HG02870 (cell line): ENCODE measurements around the gene ELL2.

Source experiments
- ATAC-seq: cut with Tn5 transposase; IDR thresholded peaks from one replicate; pipeline ENCODE4 v1.9.1; 2021; ENCODE audit warnings: mild to moderate bottlenecking, moderate library complexity; ENCODE audit not compliant: unreplicated experiment

Gene ELL2

GRCh38 chr5:95961617-95962474, at the start of gene ELL2:
Gene ELL2 (minus strand): TSS chr5:95961851. CDS start chr5:95961721, 130 bp downstream.
- ATAC-seq: peak; percentile 86

- no peak for ATAC-seq
Observed at GRCh38 chr5:96008987-96009647, 47.5 kb upstream of the ELL2 start.

- ATAC-seq: no peak
Observed at GRCh38 chr5:96008487-96008886, 46.8 kb upstream of the ELL2 start.

GRCh38 chr5:96007051-96007450, 45.4 kb upstream of the ELL2 start:
- ATAC-seq: no peak

GRCh38 chr5:96006291-96006690, 44.6 kb upstream of the ELL2 start:
- ATAC-seq: no peak

- ATAC-seq: no peak
Observed at GRCh38 chr5:96004754-96005153, 43.1 kb upstream of the ELL2 start.

- ATAC-seq: no peak
Observed at GRCh38 chr5:96004087-96004486, 42.4 kb upstream of the ELL2 start.

GRCh38 chr5:96001262-96001661, 39.6 kb upstream of the ELL2 start:
- no peak for ATAC-seq

- no peak for ATAC-seq
Observed at GRCh38 chr5:96000308-96000707, 38.7 kb upstream of the ELL2 start.

- ATAC-seq: no peak
Observed at GRCh38 chr5:95996904-95997723, 35.5 kb upstream of the ELL2 start.

GRCh38 chr5:95995962-95996489, 34.4 kb upstream of the ELL2 start:
- no peak for ATAC-seq

GRCh38 chr5:95993776-95994175, 32.1 kb upstream of the ELL2 start:
- no peak for ATAC-seq

- ATAC-seq: no peak
Observed at GRCh38 chr5:95993266-95993665, 31.6 kb upstream of the ELL2 start.

- no peak for ATAC-seq
Observed at GRCh38 chr5:95989283-95990048, 27.8 kb upstream of the ELL2 start.

- no peak for ATAC-seq
Observed at GRCh38 chr5:95988877-95989276, 27.2 kb upstream of the ELL2 start.

GRCh38 chr5:95988094-95988493, 26.4 kb upstream of the ELL2 start:
- ATAC-seq: no peak

- ATAC-seq: no peak
Observed at GRCh38 chr5:95986937-95987520, 25.4 kb upstream of the ELL2 start.

GRCh38 chr5:95986001-95986400, 24.4 kb upstream of the ELL2 start:
- no peak for ATAC-seq

- no peak for ATAC-seq
Observed at GRCh38 chr5:95985249-95985648, 23.6 kb upstream of the ELL2 start.

GRCh38 chr5:95984287-95984938, 22.8 kb upstream of the ELL2 start:
- no peak for ATAC-seq
